Daoy (cell line): ENCODE data around the gene WDFY1. TPM values are rescaled to one million over a fixed set of nuclear protein-coding genes. Genes with fewer than 3 reads are reported as not detected.

ENCODE experiments used
- DNase-seq: peaks from one replicate; pipeline ENCODE4 v3.0.0-alpha.2; 2015; ENCODE audit warnings: low read depth
- total RNA-seq: library from RNA; depleted of rRNA; stranded (reverse); fragments of >200 nt; shearing (Covaris generic); gene quantifications from 2 replicates; pipeline ENCODE4 v1.2.3, GENCODE V29; 2014

Gene WDFY1
- total RNA-seq, 1 experiment from 2014 or later: 24.3 TPM

DNA sequence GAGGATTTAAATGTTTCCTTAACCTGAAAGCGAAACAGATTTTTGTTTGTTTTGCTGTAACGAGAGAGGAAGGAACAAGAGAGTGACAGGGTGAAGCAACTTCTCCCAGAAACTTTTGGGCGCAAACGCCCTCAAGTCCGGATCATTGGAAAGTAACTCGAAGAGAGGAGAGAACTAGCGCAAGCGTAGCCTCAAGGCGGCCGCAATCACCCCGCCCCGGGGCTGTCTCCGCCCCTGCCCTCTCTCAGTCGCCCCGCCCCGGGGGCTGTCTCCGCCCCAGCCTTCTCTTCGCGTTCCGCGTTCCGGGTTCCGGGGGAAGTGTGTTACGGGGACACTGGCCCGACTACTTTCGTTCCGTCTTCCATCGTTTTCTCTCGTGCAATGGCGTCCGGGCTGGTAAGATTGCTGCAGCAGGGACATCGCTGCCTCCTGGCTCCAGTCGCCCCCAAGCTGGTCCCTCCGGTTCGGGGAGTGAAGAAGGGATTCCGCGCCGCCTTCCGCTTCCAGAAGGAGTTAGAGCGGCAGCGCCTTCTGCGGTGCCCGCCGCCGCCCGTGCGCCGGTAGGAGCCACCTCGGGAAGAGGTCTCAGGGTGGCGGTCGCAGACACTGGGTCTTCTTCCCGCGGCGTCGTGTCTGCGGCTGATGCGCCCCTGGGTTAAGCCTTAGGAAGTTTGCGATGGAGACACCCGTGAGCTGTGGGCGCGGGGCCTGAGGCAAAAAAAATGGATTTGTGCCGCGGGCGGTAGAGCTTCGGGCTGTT lies 12.1 kb upstream of the WDFY1 start, which contains the start of gene MRPL44:
MRPL44 (plus strand) TSS at position 372 of the 760 bp plus-strand sequence; CDS start at position 382, 10 bp downstream.
- peak; percentile 94 for DNase-seq

DNA sequence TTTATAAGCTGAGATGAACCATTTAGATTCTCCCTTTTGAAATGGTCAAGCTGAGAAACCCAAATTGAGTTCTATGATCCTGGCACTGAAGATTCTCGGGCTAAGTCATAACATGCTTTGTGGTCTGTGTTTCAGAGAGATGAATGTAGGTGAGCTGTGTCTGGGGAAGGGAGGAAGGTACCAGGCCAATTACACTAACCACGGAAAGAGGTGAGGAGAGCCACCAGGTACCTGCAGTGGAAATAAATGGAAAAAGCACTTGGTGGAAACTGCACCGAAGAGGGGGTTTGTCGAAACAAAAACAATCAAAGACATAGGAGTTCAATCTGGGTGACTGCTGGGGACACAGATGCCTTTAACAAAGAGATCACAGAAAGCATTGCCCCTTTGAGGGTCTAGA lies 11.2 kb upstream of the WDFY1 start:
- no peak for DNase-seq

DNA sequence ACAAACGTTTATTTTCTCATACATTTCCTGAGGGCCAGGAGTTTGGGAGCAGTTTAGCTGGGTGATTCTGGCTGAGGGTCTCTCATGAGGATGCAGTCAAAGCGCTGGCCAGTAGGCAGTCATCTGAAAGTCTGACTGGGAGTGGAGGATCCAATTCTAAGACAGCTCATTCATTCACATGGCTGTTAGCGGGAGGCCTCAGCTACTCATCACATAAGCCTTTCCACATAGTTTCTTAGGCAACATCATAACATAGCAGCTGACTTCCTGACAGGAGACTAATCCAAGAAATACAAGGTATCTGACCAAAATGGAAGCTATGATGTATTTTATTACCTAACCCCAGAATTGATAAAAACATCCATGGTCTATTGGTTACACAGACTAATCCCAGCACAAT lies 9.3 kb upstream of the WDFY1 start:
- DNase-seq: peak; percentile 68

DNA sequence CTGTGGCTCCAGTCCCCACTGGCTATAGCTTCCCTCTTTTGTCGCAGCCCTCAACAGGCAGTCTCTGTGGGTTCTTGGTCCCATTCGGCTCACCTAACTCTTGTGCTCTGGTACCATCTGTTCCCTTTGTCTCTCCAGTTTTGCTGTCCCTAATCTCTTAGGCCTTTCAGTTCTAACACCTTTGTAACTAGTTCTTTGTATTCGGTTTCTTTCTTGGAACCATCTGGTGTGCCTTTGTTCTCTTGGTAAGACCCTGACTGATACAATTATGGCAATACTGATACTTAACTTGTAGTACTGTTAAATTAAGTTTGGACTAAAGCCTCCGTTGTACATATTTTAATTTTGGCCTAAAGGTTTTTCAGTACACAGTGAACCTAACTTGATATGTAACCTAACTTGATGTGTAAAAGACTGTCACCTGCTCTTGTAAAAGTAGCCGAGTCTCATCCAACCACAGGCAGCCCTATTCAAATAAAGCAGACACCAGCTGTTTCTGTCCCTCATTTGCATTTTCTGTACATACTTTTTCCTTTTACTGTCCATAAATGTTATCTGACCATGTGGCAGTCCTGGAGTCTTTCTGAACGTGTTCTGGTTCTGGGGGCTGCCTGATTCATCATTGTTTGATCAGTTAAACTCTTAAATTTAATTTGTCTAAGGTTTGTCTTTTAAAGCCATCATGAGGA lies 7.3 kb upstream of the WDFY1 start:
- no peak for DNase-seq

DNA sequence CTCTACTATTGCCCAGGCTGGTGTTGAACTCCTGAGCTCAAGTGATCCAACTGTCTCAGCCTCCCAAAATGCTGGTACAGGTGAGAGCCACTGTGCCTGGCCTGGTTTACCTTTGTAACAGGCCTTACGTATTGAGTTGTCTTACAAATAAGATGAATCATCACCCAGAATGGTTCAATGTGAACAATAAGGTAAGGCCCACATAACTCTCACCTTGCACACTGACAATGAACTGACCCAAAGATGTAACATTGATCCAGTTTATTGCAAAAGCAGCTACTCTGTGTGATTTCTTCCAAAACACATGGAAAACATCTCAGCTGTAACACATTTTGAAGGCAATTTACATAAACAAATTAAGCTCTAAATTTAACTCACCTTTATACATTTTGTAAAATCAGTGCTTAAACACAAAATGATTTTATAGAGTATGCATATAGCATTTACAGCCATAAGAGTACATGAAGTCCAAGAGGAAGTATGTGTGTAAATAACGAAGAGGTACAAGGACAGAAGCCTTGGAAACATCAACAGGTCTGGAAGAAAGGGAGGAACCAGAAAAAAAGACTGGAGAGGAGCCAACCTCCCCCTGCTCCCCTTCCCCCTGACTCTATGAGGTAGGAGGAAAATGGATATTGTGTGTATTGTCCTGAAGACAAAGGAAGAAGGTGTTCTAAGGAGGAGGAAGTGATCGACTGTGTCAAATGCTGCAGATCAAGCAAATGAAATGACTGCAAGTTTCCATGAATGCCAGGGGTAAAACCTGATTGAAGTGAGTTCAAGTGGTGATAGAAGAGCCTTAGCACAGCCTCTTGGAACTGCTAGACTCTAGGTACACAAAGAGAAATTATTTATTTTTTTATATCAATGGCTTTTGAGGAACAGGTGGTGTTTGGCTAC lies 5.6 kb upstream of the WDFY1 start:
- no peak for DNase-seq

DNA sequence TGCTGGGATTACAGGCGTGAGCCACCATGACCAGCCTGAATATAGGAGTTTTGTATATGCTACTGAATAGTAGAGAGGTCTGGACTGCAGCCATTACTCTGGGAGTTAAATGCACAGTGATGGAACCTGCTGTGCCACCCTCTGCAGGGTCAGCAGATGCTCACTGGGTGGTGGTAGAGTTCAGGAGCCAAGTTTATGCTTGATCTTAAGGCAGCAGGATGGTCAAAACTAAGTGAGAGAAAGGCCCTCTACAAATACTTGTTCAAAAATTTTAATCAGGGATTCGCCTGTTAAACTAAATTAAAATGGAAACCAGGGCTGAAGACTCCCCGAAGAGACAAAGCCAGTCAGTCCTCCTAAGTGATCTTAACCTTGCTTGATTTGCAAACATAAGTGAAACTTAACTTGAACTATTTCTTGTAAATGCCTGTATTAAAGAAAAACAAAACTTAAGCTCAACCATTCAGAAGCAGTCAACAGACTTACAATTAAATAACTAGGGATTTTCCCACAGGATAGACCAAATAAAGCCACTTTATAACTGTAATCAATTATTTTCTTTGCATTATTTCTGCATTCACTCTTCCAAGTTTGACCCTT lies 4.2 kb upstream of the WDFY1 start:
- no peak for DNase-seq

DNA sequence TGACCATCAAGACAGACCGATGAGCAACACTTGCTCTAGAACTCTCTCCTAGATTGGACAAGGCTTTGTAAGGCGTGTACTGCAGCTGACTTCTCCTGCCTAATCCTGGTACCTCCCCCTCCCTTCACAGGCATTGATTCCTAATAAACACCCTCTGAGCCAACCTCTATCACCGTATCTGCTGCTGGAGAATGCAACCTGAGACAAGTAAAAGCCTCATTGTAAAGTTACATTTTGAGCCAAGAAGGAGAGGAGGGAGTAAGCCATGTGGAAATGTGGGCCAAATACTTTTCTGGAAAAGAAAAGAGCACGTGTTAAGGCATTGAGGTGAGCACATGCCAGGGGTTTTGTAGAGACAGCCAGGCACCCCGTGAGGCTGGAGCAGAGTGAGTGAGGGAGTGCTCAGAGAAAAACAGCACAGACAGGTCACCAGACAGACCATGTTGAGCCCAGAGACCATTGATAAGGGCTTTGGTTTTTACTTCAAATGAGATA lies 2.6 kb upstream of the WDFY1 start:
- DNase-seq: no peak

DNA sequence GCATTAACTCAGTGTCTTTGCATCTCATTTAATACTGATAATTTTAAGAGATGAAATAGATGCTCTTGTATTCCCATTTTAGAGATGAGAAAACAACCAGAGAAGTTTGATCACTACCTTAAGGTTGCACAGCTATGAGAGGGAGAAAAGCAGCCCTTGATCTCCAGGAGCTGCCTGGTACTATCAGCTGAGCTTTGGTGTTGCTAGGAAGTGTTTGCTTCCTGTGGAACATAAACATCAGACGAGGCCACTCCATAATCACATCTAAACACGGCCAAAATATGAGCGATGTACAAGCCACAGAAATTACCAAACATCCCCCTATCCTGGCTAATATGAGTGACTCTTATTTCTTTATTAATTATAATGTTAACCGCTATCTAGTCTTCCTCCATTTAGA lies 620 bp upstream of the WDFY1 start:
- no peak for DNase-seq

DNA sequence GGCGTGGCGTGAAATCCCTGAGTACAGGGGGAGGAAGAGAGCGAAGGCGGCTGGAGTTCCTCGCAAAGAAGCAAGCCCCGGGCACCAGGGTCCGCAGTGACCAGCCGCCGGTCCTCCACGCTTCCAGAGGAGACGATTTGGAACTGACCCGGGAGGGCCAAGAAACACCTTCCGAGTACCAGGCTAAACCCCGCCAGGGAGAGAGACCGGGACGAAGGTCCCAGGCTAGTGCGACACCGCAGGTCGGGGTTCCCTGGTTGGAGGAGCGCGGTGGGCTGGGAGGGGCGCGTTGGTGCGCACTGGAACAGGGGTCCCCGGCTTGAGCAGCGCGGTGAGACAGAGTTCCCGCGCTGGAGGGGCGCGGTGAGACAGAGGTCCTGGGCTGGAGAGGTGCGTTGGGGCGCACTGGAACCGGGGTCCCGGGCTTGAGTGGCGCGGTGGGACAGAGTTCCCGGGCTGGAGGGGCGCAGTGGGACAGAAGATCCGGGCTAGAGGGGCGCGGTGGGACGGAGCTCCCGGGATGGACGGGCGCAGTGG lies 901 bp downstream of the WDFY1 start:
- DNase-seq: peak; percentile 33

DNA sequence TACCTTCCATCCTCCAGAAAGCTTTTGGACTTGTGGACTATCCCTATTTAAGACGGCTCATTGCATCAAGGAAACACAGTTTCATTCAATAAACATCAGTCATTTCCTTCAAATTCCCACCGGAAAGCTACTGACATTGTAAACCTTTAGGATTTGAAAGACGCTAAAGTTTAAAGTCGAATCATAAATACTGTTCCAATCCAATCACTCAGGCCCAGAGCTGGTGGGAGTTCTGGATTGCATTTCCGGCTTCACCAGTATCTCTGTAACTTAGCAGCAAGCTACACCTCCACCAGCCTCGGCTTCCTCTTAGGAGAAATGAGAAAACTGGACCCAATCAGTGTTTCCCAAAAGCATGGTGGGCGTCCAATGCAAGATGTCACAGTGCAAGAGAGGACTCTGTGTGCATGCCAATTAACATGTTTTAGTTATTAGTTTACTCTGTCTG lies 1.6 kb downstream of the WDFY1 start:
- peak; percentile 50 for DNase-seq

DNA sequence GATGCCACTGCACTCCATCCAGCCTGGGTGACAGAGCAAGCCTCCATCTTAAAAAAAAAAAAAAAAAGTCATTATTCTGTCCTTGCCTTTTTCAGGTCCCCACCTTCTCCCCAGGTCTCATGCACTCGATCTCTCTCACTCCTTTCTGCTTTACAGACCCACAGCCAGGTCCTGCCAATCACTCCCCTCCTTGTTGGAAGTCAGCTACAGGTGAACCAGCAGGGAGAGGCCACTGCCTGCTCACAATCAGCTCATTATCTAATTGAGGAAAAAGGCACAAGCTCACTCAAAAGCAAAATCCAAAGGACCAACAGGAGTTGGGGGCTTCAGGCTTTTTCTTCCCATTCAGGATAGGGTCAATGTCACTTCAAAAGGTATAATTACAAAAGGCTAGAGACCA lies 2.0 kb downstream of the WDFY1 start:
- no peak for DNase-seq

DNA sequence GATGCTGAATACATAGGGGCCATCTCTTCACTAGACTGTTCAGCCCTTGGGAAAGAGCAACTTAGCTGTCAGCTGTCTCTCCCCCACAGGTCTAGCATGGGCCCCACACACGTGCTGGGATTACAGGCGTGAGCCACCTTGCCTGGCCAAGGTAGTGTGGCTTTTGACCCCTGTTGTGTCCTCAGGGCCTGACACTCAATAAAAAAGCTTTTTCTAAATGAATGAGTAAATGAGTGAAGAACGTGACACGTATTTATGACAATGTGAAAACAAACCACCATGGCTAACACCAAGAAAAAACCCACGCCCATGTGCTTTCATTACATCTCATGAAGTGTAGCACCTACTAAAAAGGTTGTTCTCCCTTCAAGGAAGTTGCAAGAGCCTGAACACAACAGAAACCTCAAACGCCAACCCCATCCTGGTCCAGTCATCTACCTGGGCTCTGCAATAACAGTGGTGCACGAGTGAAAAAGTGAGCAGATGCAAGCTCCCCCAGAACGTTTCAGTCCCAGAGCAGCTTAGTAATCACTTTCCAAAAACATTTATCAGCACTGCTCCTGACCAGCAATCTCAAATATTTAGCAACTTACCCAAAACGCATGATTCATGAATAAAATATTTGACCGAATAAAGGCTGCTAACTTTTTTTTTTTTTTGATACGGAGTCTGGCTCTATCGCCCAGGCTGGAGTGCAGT lies 3.4 kb downstream of the WDFY1 start:
- DNase-seq: peak; percentile 61

DNA sequence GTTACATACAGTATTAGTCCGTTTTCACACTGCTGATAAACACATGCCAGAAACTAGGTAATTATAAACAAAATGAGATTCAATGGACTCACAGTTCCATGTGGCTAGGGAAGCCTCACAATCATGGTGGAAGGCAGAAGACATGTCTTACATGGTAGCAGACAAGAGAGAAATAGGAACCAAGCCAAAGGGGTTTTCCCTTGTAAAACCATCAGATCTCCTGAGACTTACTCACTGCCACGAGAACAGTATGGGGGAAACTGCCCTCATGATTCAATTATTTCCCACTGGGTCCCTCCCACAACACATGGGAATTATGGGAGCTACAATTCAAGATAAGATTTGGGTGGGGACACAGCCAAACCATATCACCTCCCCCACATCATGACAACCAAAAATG lies 5.7 kb downstream of the WDFY1 start:
- DNase-seq: peak; percentile 8

DNA sequence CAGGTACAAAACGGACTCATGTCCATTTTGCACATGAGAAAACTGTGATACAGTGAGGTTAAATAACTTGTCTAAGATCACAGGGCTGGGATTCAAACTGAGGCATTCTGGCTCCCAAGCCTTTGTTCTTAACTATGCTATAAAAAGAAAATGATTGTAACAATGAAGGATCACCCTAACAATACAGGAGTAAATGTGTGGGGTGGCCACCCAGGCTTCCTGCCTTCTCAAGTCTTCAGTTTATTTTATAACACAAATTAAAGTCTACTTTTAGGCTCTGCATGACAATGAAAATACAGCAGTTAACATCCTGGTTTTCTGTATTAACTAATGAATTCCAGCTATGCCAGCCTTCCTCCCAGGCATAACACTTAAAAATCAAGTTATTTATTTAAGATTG lies 7.6 kb downstream of the WDFY1 start:
- DNase-seq: no peak

DNA sequence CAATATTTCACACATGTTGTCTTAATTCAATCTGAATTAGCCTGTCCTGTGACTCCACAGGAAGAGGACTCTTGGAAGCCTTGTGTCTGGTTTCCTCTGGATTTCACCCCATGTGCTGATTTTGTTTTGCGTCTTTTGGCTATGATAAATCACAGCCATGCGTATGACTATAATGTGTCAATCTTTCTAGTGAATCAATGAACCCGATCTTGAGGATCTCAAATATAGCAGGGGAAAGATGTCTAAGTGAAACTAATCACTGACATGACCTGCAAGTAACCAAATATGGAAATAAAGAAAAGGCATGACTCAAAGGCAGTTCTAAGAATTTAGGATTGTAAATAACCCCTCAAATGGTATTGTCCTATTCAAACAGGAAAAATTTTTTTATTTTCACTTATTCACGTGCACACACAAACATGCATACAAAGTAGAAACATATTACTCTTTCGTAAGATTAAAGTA lies 8.2 kb downstream of the WDFY1 start:
- no peak for DNase-seq

DNA sequence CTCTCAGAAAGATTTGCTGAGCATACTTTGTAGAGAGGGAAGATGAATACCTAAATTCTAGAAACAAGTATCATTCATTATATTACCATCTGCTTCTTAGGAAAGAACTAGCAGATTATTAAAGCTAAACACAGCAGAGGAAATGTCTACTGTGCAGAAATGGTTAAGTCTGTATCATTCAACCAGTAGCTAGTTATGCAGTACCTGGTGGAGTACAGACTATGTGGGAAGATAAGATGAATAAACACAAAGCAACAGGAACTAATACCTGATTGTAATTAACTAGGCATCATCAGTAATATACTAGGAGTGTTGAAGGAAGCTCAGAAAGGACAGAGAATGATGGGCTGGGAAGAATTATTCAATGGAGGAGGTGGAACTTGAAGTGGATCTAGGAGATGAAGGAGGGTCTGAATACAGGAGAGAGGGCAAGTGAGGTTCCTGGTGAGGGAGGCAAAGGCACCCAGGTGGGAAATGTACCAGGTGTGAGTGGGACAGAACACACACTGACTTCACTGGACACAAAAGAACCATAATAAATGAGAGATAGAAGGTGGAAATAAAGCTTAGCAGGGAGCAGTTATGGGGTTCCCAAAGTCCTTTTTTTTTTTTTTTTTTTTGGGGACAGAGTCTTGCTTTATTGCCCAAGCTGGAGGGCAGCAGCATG lies 9.5 kb downstream of the WDFY1 start:
- DNase-seq: no peak

DNA sequence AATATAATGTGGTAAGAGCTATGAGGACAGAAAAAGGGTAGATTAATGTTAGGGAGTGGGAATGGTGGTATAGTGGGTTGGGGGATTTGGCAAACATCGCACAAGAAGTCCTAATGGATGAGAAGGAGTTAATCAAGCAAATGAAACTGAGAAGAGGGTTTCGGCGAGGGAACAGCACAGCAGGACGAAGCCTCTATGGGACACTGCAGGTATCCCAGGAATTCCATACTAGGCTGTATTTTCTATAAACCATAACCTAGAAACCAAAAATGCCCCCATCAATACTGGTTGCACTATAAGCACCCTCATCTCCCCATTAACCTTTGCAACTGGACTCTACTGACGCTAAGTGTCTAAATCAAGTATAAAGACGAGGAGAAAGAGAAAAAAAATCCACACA lies 10.3 kb downstream of the WDFY1 start:
- no peak for DNase-seq

DNA sequence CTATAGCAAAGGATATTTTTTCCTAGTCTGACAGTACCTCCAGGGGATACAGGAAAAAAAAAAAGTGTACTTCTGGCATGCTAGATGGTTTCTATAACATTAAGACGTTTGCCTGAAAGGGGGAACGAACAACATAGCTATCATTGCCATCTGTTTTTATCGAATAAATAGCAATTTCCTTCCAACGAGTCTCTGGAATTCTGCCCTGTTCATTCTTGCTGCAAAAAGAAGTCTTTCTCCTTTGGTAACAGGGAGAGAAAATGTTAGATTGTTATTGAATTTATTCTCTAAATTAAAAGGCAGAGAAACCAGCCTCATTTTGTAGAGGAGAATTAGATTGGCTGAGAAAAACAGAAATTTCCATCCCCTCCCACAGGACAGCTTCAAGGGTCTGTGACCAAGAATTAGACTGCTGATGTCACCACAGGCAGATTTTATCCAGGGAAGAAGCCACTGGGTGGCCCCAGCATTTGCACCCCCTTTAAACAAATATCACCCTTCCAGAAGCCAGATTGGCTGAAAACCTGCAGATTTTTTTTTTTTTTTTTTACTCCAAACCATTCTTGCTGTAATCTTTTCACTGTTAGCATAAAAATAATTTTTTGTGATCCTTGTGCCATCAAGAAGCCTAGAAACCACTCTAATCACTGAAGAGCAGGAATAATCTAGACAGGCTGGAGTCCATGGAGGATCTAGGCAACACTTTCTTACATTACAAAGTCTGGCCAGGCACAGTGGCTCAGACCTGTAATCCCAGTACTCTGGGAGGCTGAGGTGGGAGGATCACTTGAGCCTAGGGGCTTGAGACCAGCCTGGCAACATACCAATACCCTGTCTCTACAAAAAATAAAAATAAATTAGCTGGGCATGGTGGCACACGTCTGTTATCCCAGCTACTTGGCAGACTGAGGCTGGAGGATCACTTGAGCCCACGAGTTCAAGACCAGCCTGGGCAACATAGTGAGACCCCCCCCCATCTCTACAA lies 12.0 kb downstream of the WDFY1 start:
- no peak for DNase-seq
